A673 (cell line): ENCODE results near the gene TBKBP1. TPM values are rescaled to one million over a fixed set of nuclear protein-coding genes. Genes with fewer than 3 reads are reported as not detected.

Experiments
- BruUV-seq: library from RNA; stranded (reverse); fragments of 400-500 nt; replicated peaks from 2 replicates; lab custom pipeline; 2021; lab: Mats Ljungman, UMichigan
- CTCF ChIA-PET: fragments of 300-600 bp; sonication (Branson Sonifier 250); formaldehyde crosslinking; loops from one replicate; lab custom pipeline; 2022; ENCODE audit warnings: antibody characterized with exemption; lab: Charles Lee
- POLR2A ChIA-PET: fragments of 300-600 bp; sonication (Branson Sonifier 250); formaldehyde crosslinking; loops from one replicate; lab custom pipeline; 2022; ENCODE audit warnings: antibody characterized with exemption; ENCODE audit not compliant: low non-redundant PET; lab: Charles Lee
- DNase-seq: peaks from one replicate; pipeline ENCODE4 v3.0.0-alpha.2; 2015; ENCODE audit warnings: low spot score
- H3K27ac ChIP-seq: fragments of 200-600 bp; sonication (generic); 2 replicates; pipeline ENCODE4 v1.5.1; 2016; ENCODE audit warnings: mixed run types, low read depth, mild to moderate bottlenecking, mixed read lengths, antibody characterized with exemption, low read length; ENCODE audit not compliant: poor library complexity, severe bottlenecking
- H3K27me3 ChIP-seq: fragments of 200-600 bp; sonication (generic); replicated peaks from 2 replicates; pipeline ENCODE4 v1.6.1; 2017; ENCODE audit warnings: mixed run types, low read depth, mild to moderate bottlenecking, mixed read lengths, antibody characterized with exemption, low read length; ENCODE audit not compliant: insufficient read depth, poor library complexity
- H3K36me3 ChIP-seq: fragments of 200-600 bp; sonication (generic); 2 replicates; pipeline ENCODE4 v1.6.1; 2016; ENCODE audit warnings: mixed run types, mild to moderate bottlenecking, mixed read lengths, antibody characterized with exemption, low read length; ENCODE audit not compliant: insufficient read depth, poor library complexity, severe bottlenecking
- H3K4me1 ChIP-seq: fragments of 200-600 bp; sonication (generic); 2 replicates; pipeline ENCODE4 v1.6.1; 2017; ENCODE audit warnings: mixed run types, mild to moderate bottlenecking, mixed read lengths, antibody characterized with exemption, low read length; ENCODE audit not compliant: insufficient read depth, poor library complexity, severe bottlenecking
- H3K4me3 ChIP-seq: fragments of 200-600 bp; sonication (generic); 2 replicates; pipeline ENCODE4 v1.5.1; 2016; ENCODE audit warnings: low read depth, mixed run types, mild to moderate bottlenecking, mixed read lengths, low read length; ENCODE audit not compliant: poor library complexity, severe bottlenecking
- H3K9me3 ChIP-seq: fragments of 200-600 bp; sonication (generic); 2 replicates; pipeline ENCODE4 v1.6.1; 2016; ENCODE audit warnings: mixed run types, low read depth, mild to moderate bottlenecking, mixed read lengths, antibody characterized with exemption, low read length; ENCODE audit not compliant: poor library complexity, severe bottlenecking
- EZH2 ChIP-seq: fragments of 200-600 bp; sonication (generic); IDR thresholded peaks from 2 replicates; pipeline ENCODE4 v1.6.1; 2017; ENCODE audit warnings: borderline replicate concordance, low read depth, mild to moderate bottlenecking, mixed read lengths, antibody characterized with exemption, low read length; ENCODE audit not compliant: poor library complexity, severe bottlenecking
- intact Hi-C: fragments of 100-400 bp; cut with micrococcal nuclease; formaldehyde crosslinking; loops from one replicate; pipeline ENCODE4 v1.10.0; 2022; ENCODE audit not compliant: unreplicated experiment
- total RNA-seq: library from RNA; stranded (reverse); gene quantifications from 2 replicates; pipeline ENCODE4 v1.2.3, GENCODE V29; 2021
- TF ChIP-seq, protein P1 (sequence below): fragments of 300-800, 200-600 bp; sonication (generic); conservative IDR thresholded peaks from 2 replicates; pipeline ENCODE4 v1.5.1; 2017; ENCODE audit warnings: low read depth, mild to moderate bottlenecking, antibody characterized with exemption, low read length, moderate library complexity, mixed read lengths

TBKBP1 gene
- total RNA-seq, 1 experiment from 2014 or later = 21.1 TPM

DNA sequence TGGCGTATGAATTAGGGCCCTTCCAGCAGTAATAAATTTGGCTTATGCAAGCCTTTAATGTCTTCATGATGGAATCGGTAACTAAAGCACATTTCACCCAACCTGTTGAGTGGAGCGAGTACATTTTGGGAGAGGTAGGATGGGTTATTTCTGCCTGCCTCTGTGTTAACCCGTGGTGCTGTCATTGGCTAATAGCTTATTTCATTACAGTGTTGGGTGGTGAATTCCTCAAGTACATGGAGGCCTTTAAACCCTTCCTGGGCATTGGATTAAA is 17.8 kb upstream of the TBKBP1 start:
- ChIA-PET CTCF (no interaction called here), POLR2A (no interaction called here)
- no peaks in the 10 kb centered on the region for H3K4me1 ChIP-seq
- no peak for TF ChIP-seq EZH2
- TF ChIP-seq, protein P1, sequence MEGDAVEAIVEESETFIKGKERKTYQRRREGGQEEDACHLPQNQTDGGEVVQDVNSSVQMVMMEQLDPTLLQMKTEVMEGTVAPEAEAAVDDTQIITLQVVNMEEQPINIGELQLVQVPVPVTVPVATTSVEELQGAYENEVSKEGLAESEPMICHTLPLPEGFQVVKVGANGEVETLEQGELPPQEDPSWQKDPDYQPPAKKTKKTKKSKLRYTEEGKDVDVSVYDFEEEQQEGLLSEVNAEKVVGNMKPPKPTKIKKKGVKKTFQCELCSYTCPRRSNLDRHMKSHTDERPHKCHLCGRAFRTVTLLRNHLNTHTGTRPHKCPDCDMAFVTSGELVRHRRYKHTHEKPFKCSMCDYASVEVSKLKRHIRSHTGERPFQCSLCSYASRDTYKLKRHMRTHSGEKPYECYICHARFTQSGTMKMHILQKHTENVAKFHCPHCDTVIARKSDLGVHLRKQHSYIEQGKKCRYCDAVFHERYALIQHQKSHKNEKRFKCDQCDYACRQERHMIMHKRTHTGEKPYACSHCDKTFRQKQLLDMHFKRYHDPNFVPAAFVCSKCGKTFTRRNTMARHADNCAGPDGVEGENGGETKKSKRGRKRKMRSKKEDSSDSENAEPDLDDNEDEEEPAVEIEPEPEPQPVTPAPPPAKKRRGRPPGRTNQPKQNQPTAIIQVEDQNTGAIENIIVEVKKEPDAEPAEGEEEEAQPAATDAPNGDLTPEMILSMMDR = no peak
- H3K9me3 ChIP-seq = no peaks in the 10 kb centered on the region
- H3K27me3 ChIP-seq = no peaks in the 10 kb centered on the region
- H3K27ac ChIP-seq = no peak overlapping the region
- intact Hi-C loops = no loop called here
- no TSS peak for BruUV-seq
- peaks cover 92% of the 10 kb centered on the region for H3K36me3 ChIP-seq
- DNase-seq = no peak
- no peak overlapping the region for H3K4me3 ChIP-seq

DNA sequence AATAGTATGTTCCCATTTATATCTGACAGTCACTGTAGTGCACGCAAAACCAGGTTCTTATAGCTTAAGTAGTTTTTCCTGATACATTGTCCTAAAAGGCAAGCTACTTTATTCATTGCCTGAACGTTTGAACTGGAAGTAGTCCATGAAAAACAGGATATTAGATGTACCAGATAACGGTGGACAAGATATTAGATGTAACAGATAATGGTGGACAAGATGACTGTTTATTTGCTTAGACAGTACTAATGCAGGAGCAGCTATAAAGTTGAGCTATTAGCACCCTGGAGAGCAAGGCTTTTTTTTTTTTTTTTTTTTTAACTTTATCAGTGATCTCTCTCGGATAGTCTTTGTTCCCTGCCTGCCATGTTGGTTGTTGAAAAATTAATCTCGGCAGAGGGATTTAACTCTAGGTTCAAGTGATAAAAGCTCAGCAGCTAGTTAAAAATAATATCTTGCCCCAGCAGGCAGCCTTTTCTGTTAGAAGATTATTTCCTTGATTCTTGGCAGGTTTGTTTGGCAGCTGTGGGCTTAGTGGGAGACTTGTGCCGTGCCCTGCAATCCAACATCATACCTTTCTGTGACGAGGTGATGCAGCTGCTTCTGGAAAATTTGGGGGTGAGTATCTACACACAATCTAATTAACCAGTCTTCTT is 17.3 kb upstream of the TBKBP1 start:
- H3K4me1 ChIP-seq = no peaks in the 10 kb centered on the region
- H3K36me3 ChIP-seq = peaks cover 92% of the 10 kb centered on the region
- no peak for DNase-seq
- H3K27me3 ChIP-seq = no peaks in the 10 kb centered on the region
- intact Hi-C loops = no loop called here
- POLR2A ChIA-PET = no interaction called here
- no peak overlapping the region for H3K4me3 ChIP-seq
- CTCF ChIA-PET = no interaction called here
- TF ChIP-seq, protein P1 = no peak
- TF ChIP-seq EZH2 = no peak
- no peak overlapping the region for H3K27ac ChIP-seq
- no TSS peak for BruUV-seq
- H3K9me3 ChIP-seq = no peaks in the 10 kb centered on the region

DNA sequence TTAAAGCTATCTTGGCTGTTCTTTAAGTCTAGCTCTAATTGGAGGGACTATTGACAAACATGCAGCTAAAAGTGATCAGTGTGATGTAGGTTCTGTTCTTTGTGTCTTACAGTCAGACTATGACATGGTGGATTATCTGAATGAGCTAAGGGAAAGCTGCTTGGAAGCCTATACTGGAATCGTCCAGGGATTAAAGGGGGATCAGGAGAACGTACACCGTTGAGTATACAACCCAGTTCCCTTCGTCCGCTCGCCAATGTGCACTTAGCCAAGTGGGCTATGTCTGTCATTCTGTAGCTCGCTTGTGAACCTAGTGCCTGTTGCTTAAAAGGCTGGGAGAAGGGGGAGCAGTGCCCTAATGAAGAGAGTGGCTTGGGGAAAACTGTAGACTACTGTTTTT is 15.8 kb upstream of the TBKBP1 start:
- CTCF ChIA-PET = no interaction called here

More for the DNA sequence above, 15.8 kb upstream of the TBKBP1 start:
- Histone ChIP-seq H3K9me3 (no peaks in the 10 kb centered on the region), H3K27ac (no peak overlapping the region), H3K4me3 (no peak overlapping the region), H3K36me3 (peaks cover 87% of the 10 kb centered on the region), H3K27me3 (no peaks in the 10 kb centered on the region), H3K4me1 (no peaks in the 10 kb centered on the region)
- POLR2A ChIA-PET = no interaction called here
- intact Hi-C loops = no loop called here
- DNase-seq = no peak
- TF ChIP-seq EZH2 = no peak
- TF ChIP-seq, protein P1 = no peak
- BruUV-seq = no TSS peak
